IMR-90 (cell line): ENCODE measurements around the gene ACAD11. TPM values are rescaled to one million over a fixed set of nuclear protein-coding genes. Genes with fewer than 3 reads are reported as not detected.
"Not testable (repeated sequence)": the region's sequence is repeated elsewhere in the genome, so short reads cannot be mapped to it uniquely, and the experiment has no call there.

Source experiments
- ATAC-seq: fragments of 200-7000 bp; cut with Tn5 transposase; 2 replicates; pipeline ENCODE4 v1.9.1; 2020; ENCODE audit warnings: low read depth, mild to moderate bottlenecking, moderate library complexity
- BruUV-seq: library from RNA; stranded (reverse); fragments of 400-500 nt; replicated peaks from 2 replicates; lab custom pipeline; 2021; lab: Mats Ljungman, UMichigan
- CTCF ChIA-PET: fragments of 300-600 bp; formaldehyde crosslinking; extraction: SDS; loops from one replicate; lab custom pipeline; 2021; ENCODE audit warnings: antibody characterized with exemption; lab: Yijun Ruan, JAX
- POLR2A ChIA-PET: fragments of 300-600 bp; sonication (Branson Sonifier 250); formaldehyde crosslinking; loops from one replicate; lab custom pipeline; 2022; ENCODE audit warnings: antibody characterized with exemption; ENCODE audit not compliant: unreplicated experiment; lab: Charles Lee
- DNase-seq: peaks from one replicate; pipeline ENCODE4 v3.0.0; 2013
- H2AFZ ChIP-seq: replicated peaks from 2 replicates; pipeline ENCODE3; 2013; ENCODE audit warnings: low read length, mild to moderate bottlenecking; ENCODE audit not compliant: poor library complexity
- H2AK5ac ChIP-seq: 2 replicates; pipeline ENCODE4 v1.6.1; 2013; ENCODE audit warnings: low read depth, low read length, inconsistent platforms
- H2AK9ac ChIP-seq: replicated peaks from 2 replicates; pipeline ENCODE3; 2013; ENCODE audit warnings: mild to moderate bottlenecking, low read depth, low read length, moderate library complexity; ENCODE audit not compliant: poor library complexity
- H2BK120ac ChIP-seq: 2 replicates; pipeline ENCODE4 v1.6.1; 2013; ENCODE audit warnings: low read depth, low read length, inconsistent platforms
- H2BK15ac ChIP-seq: 3 replicates; pipeline ENCODE4 v1.6.1; 2013; ENCODE audit warnings: low read depth, low read length, inconsistent platforms
- H2BK20ac ChIP-seq: 2 replicates; pipeline ENCODE4 v1.6.1; 2013; ENCODE audit warnings: low read depth, mild to moderate bottlenecking, inconsistent platforms, low read length, moderate library complexity
- H2BK5ac ChIP-seq: 2 replicates; pipeline ENCODE4 v1.6.1; 2013; ENCODE audit warnings: mild to moderate bottlenecking, low read depth, low read length, inconsistent platforms; ENCODE audit not compliant: poor library complexity, severe bottlenecking
- H3K14ac ChIP-seq: replicated peaks from 2 replicates; pipeline ENCODE4 v1.6.1; 2013; ENCODE audit warnings: low read depth, low read length, inconsistent platforms
- H3K18ac ChIP-seq: 2 replicates; pipeline ENCODE4 v1.6.1; 2013; ENCODE audit warnings: low read depth, low read length, control low read depth
- H3K23ac ChIP-seq: 2 replicates; pipeline ENCODE4 v1.6.1; 2013; ENCODE audit warnings: low read depth, low read length, inconsistent platforms
- H3K27ac ChIP-seq: 2 replicates; pipeline ENCODE4 v1.5.1; 2013; ENCODE audit warnings: mild to moderate bottlenecking, control low read depth, low read length; ENCODE audit not compliant: insufficient read depth
- H3K27me3 ChIP-seq: 2 replicates; pipeline ENCODE4 v1.6.1; 2013; ENCODE audit warnings: low read length; ENCODE audit not compliant: control insufficient read depth, insufficient read depth
- H3K36me3 ChIP-seq: 2 replicates; pipeline ENCODE4 v1.6.1; 2013; ENCODE audit warnings: low read length, mixed read lengths; ENCODE audit not compliant: control insufficient read depth, insufficient read depth
- H3K4ac ChIP-seq: 2 replicates; pipeline ENCODE4 v1.6.1; 2013; ENCODE audit warnings: low read depth, low read length, inconsistent platforms
- H3K4me1 ChIP-seq: 2 replicates; pipeline ENCODE4 v1.6.1; 2013; ENCODE audit warnings: low read length, mixed read lengths; ENCODE audit not compliant: control insufficient read depth, insufficient read depth
- H3K4me2 ChIP-seq: 2 replicates; pipeline ENCODE4 v1.6.1; 2013; ENCODE audit warnings: low read depth, mild to moderate bottlenecking, control low read depth, low read length, moderate library complexity
- H3K4me3 ChIP-seq: 2 replicates; pipeline ENCODE4 v1.5.1; 2013; ENCODE audit warnings: low read depth, mild to moderate bottlenecking, control low read depth, low read length, moderate library complexity; ENCODE audit not compliant: insufficient read depth
- H3K56ac ChIP-seq: 2 replicates; pipeline ENCODE4 v1.6.1; 2013; ENCODE audit warnings: low read length, inconsistent platforms; ENCODE audit not compliant: insufficient read depth; ENCODE audit errors: extremely low read depth
- H3K79me1 ChIP-seq, 2 experiments: 2 replicates each; pipeline ENCODE4 v1.6.1; 2013; ENCODE audit warnings: low read length in 2 of 2, inconsistent platforms in 1 of 2, low read depth in 1 of 2
- H3K9ac ChIP-seq: 2 replicates; pipeline ENCODE4 v1.6.1; 2013; ENCODE audit warnings: low read depth, low read length, control low read depth
- H3K9me1 ChIP-seq: 2 replicates; pipeline ENCODE4 v1.6.1; 2013; ENCODE audit warnings: low read length, inconsistent platforms; ENCODE audit not compliant: insufficient read depth
- H3K9me3 ChIP-seq: 2 replicates; pipeline ENCODE4 v1.6.1; 2013; ENCODE audit warnings: low read length; ENCODE audit not compliant: control insufficient read depth, insufficient read depth
- H4K20me1 ChIP-seq: 2 replicates; pipeline ENCODE4 v1.6.1; 2013; ENCODE audit warnings: low read length, inconsistent platforms; ENCODE audit not compliant: insufficient read depth
- H4K5ac ChIP-seq: 2 replicates; pipeline ENCODE4 v1.6.1; 2013; ENCODE audit warnings: mild to moderate bottlenecking, low read depth, low read length, control low read depth
- H4K8ac ChIP-seq, 2 experiments: 2 replicates each; pipeline ENCODE4 v1.6.1; 2013; ENCODE audit warnings: low read depth in 2 of 2, low read length in 2 of 2, control low read depth in 1 of 2, inconsistent platforms in 1 of 2
- H4K91ac ChIP-seq: 2 replicates; pipeline ENCODE4 v1.6.1; 2013; ENCODE audit warnings: low read depth, low read length, inconsistent platforms; ENCODE audit not compliant: insufficient read depth
- WGBS, 2 experiments: methylation state at CpG; one replicate each; pipeline versions ENCODE4 v1.1.5 to v1.1.7; 2013; ENCODE audit warnings: missing lambda C conversion rate in 2 of 2; ENCODE audit not compliant: insufficient read length in 1 of 2; ENCODE audit errors: extremely low coverage in 2 of 2; 5-methylcytosine and 5-hydroxymethylcytosine counted together
- dilution Hi-C: fragments of 300-500 bp; cut with HindIII; formaldehyde crosslinking; loops from one replicate; pipeline ENCODE4 v1.14.3; 2018; ENCODE audit warnings: low sequenced_read_pairs; ENCODE audit not compliant: unreplicated experiment
- in situ Hi-C: fragments of 300-500 bp; cut with MboI; formaldehyde crosslinking; loops from 3 replicates; pipeline ENCODE4 v1.14.3; 2019; ENCODE audit warnings: low sequenced_read_pairs, inconsistent platforms, mixed read lengths
- intact Hi-C: fragments of 100-400 bp; cut with micrococcal nuclease; formaldehyde crosslinking; loops from 2 replicates; pipeline ENCODE4 v1.10.0; 2022
- polyA plus RNA-seq, 3 experiments: library from polyadenylated mRNA; depleted of rRNA; stranded (reverse); fragments of >200 nt; gene quantifications; 2 replicates each; pipeline ENCODE4 v1.2.3, GENCODE V29; 2012; ENCODE audit warnings: low replicate concordance in 1 of 3
- total RNA-seq: library from RNA; depleted of rRNA; stranded (reverse); fragments of >200 nt; gene quantifications from 2 replicates; pipeline ENCODE4 v1.2.3, GENCODE V29; 2012

The ACAD11 gene
- total and polyA plus RNA-seq, 2 of the 4 experiments (the other 2 are of a cell fraction) = 16.0 to 18.8 TPM

- POLR2A ChIA-PET, H2BK5ac ChIP-seq, BruUV-seq, H2BK20ac ChIP-seq, H4K20me1 ChIP-seq, H3K27ac ChIP-seq, H3K27me3 ChIP-seq, H3K4me1 ChIP-seq, dilution Hi-C loops, H3K56ac ChIP-seq, ATAC-seq, H2AFZ ChIP-seq, H3K9me1 ChIP-seq, H3K4me2 ChIP-seq, H4K5ac ChIP-seq, CTCF ChIA-PET, H3K18ac ChIP-seq, H2BK15ac ChIP-seq, H2BK120ac ChIP-seq, H3K14ac ChIP-seq, H2AK5ac ChIP-seq, H3K79me1 ChIP-seq, intact Hi-C loops, H3K9me3 ChIP-seq, DNase-seq, H3K9ac ChIP-seq, H3K36me3 ChIP-seq, H4K91ac ChIP-seq, in situ Hi-C loops, H3K4me3 ChIP-seq, H3K23ac ChIP-seq, H3K4ac ChIP-seq, H2AK9ac ChIP-seq, H4K8ac ChIP-seq: not testable (repeated sequence)
- no CpG with 5 or more reads among the region's 3 CpGs for WGBS, 2 experiments
These were observed 44.3 kb downstream of the ACAD11 start for GRCh38 chr3:132615301-132615700.

GRCh38 chr3:132606620-132607019, 53.0 kb downstream of the ACAD11 start:
- Histone ChIP-seq H3K4me1 (peaks cover 15% of the 10 kb centered on the region), H4K5ac (peak overlapping the region; percentile 74), H2BK15ac (peak overlapping the region; percentile 98; the same call in 2 of the 3 replicates), H2AK9ac (peak overlapping the region; percentile 65), H3K56ac (peak overlapping the region; percentile 79), H3K4ac (peak overlapping the region; percentile 100), H2AFZ (peak overlapping the region; percentile 63), H4K8ac (peak overlapping the region; percentile 81 to 95; a peak in 2 of 4 replicates), H3K27ac (peak overlapping the region; percentile 97), H2BK5ac (peak overlapping the region; percentile 95), H3K23ac (peak overlapping the region; percentile 87), H4K91ac (peak overlapping the region; percentile 98), H3K14ac (peak overlapping the region; percentile 94), H3K18ac (peak overlapping the region; percentile 86), H2AK5ac (peak overlapping the region; percentile 99), H2BK20ac (peak overlapping the region; percentile 99), H2BK120ac (peak overlapping the region; percentile 100), H3K9ac (peak overlapping the region; percentile 63)
- H3K79me1 ChIP-seq, BruUV-seq, H3K9me1 ChIP-seq, H3K9me3 ChIP-seq, DNase-seq, H3K4me3 ChIP-seq, POLR2A ChIA-PET, in situ Hi-C loops, intact Hi-C loops, dilution Hi-C loops, H3K27me3 ChIP-seq, H3K4me2 ChIP-seq, H3K36me3 ChIP-seq, H4K20me1 ChIP-seq: not testable (repeated sequence)
- CTCF ChIA-PET = interaction anchor here (0.6 kb wide), 1 partner anchor 751 kb away, joined by 3 read pairs; no protein-coding TSS in a partner anchor
- peak; percentile 25 for ATAC-seq
- no CpG with 5 or more reads among the region's 8 CpGs for WGBS, 2 experiments
